Measurements from ENCODE around the gene GIPR.

DNA sequence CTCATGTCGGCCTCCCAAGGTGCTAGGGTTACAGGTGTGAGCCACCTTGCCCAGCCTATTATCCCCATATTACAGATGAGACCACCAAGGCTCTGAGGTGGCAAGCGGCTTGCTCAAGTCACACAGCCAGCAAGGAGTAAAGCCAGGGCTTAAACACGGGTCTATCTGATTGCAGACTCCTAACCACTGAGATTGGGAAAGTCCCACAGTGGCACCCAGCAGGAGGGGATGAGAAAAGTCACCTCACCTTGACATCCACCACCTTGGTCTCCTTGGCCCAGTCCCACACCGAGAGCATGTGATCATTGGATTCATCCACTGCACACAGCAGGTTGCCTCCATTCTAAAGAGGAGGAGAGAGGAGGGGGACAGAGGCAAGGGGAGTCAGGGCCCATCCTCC is 38.3 kb upstream of the GIPR start:
- TF ChIP-seq, protein P1, sequence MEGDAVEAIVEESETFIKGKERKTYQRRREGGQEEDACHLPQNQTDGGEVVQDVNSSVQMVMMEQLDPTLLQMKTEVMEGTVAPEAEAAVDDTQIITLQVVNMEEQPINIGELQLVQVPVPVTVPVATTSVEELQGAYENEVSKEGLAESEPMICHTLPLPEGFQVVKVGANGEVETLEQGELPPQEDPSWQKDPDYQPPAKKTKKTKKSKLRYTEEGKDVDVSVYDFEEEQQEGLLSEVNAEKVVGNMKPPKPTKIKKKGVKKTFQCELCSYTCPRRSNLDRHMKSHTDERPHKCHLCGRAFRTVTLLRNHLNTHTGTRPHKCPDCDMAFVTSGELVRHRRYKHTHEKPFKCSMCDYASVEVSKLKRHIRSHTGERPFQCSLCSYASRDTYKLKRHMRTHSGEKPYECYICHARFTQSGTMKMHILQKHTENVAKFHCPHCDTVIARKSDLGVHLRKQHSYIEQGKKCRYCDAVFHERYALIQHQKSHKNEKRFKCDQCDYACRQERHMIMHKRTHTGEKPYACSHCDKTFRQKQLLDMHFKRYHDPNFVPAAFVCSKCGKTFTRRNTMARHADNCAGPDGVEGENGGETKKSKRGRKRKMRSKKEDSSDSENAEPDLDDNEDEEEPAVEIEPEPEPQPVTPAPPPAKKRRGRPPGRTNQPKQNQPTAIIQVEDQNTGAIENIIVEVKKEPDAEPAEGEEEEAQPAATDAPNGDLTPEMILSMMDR (IDR thresholded peaks at IDR 0.05) = no peak
- TF ChIP-seq POLR2A (IDR thresholded peaks at IDR 0.05) = no peak

All from heart left ventricle (tissue), 13 donors.